K562 (cell line): ENCODE measurements around the gene SKIC2. TPM values are rescaled to one million over a fixed set of nuclear protein-coding genes. Genes with fewer than 3 reads are reported as not detected.

Experiments
- ATAC-seq: fragments of 200-7000 bp; cut with Tn5 transposase; 3 replicates; pipeline ENCODE4 v1.9.1; 2020; ENCODE audit warnings: moderate library complexity
- BruUV-seq: library from RNA; stranded (reverse); fragments of 400-500 nt; replicated peaks from 2 replicates; lab custom pipeline; 2021; lab: Mats Ljungman, UMichigan
- CTCF ChIA-PET: fragments of 300-600 bp; formaldehyde crosslinking; extraction: SDS; loops from one replicate; lab custom pipeline; 2021; ENCODE audit warnings: low intra/inter-chr PET ratio; lab: Yijun Ruan, JAX
- POLR2A ChIA-PET: fragments of 300-600, 350-650 bp; sonication (Branson Sonifier 250); formaldehyde crosslinking; extraction: SDS; loops from one replicate; lab custom pipeline; 2021; ENCODE audit warnings: antibody characterized with exemption, inconsistent platforms; lab: Yijun Ruan, JAX
- DNase-seq, 4 experiments: peaks; one replicate each; pipeline versions ENCODE4 v3.0.0 to v3.0.0-alpha.2; 2011 to 2018; ENCODE audit warnings: low spot score in 3 of 4, mixed read lengths in 3 of 4; ENCODE audit errors: extremely low read depth in 1 of 4
- FAIRE-seq: peaks from 2 replicates; lab custom pipeline; 2011; peaks lifted over from hg19 to GRCh38; lab: Jason Lieb, UNC
- H2AFZ ChIP-seq: 2 replicates; pipeline ENCODE4 v1.6.0; 2011; ENCODE audit warnings: low read depth, low read length, control low read depth, inconsistent platforms
- H3K27ac ChIP-seq: fragments of 200-600 bp; 3 replicates; pipeline ENCODE4 v1.8.0; 2011; ENCODE audit warnings: low read depth, mild to moderate bottlenecking, control low read depth, inconsistent platforms, low read length, moderate library complexity, mixed read lengths; ENCODE audit errors: extremely low read depth
- H3K27me3 ChIP-seq, 2 experiments: fragments of 300-600 bp in 1 of 2; 2 replicates in 1 of 2; 3 replicates in 1 of 2; pipeline versions ENCODE4 v1.6.0 to v1.8.0; 2011; ENCODE audit warnings: inconsistent platforms in 2 of 2, low read length in 2 of 2, mild to moderate bottlenecking in 1 of 2, mixed read lengths in 1 of 2, moderate library complexity in 1 of 2; ENCODE audit not compliant: control insufficient read depth in 2 of 2, insufficient read depth in 2 of 2
- H3K36me3 ChIP-seq: fragments of 300-600 bp; 3 replicates; pipeline ENCODE4 v1.8.0; 2011; ENCODE audit warnings: mild to moderate bottlenecking, low read length, inconsistent platforms; ENCODE audit not compliant: control insufficient read depth, insufficient read depth
- H3K4me1 ChIP-seq, 2 experiments: fragments of 200-600 bp in 1 of 2; replicated peaks in 1 of 2; 2 replicates in 1 of 2; 3 replicates in 1 of 2; pipeline versions ENCODE4 v1.5.1 to v1.8.0; 2011; ENCODE audit warnings: inconsistent platforms in 2 of 2, low read length in 2 of 2, mild to moderate bottlenecking in 1 of 2, mixed read lengths in 1 of 2, moderate library complexity in 1 of 2; ENCODE audit not compliant: control insufficient read depth in 2 of 2, insufficient read depth in 2 of 2
- H3K4me2 ChIP-seq: 2 replicates; pipeline ENCODE4 v1.6.1; 2011; ENCODE audit warnings: low read length, control low read depth, inconsistent platforms, mixed read lengths; ENCODE audit not compliant: insufficient read depth
- H3K4me3 ChIP-seq: fragments of 200-600 bp; sonication (generic), shearing (Covaris generic); 2 replicates; pipeline ENCODE4 v1.5.1; 2016; ENCODE audit warnings: control low read depth, inconsistent platforms
- H3K79me2 ChIP-seq: fragments of 200-600 bp; 3 replicates; pipeline ENCODE4 v1.8.0; 2011; ENCODE audit warnings: low read length, inconsistent platforms; ENCODE audit not compliant: control insufficient read depth, insufficient read depth
- H3K9ac ChIP-seq, 2 experiments: 2 replicates each; pipeline versions ENCODE4 v1.6.0 to v1.6.1; 2011; ENCODE audit warnings: low read depth in 2 of 2, low read length in 2 of 2, control low read depth in 1 of 2, inconsistent platforms in 1 of 2, mild to moderate bottlenecking in 1 of 2, mixed read lengths in 1 of 2; ENCODE audit not compliant: insufficient read depth in 1 of 2
- H3K9me1 ChIP-seq: one replicate; pipeline ENCODE4 v1.6.0; 2011; ENCODE audit warnings: inconsistent platforms, mild to moderate bottlenecking, low read length, moderate library complexity; ENCODE audit not compliant: control insufficient read depth, insufficient read depth
- H3K9me3 ChIP-seq: replicated peaks from 2 replicates; pipeline ENCODE4 v1.5.1; 2011; ENCODE audit warnings: low read depth, low read length, inconsistent platforms; ENCODE audit not compliant: control insufficient read depth, insufficient read depth
- H4K20me1 ChIP-seq: replicated peaks from 2 replicates; pipeline ENCODE4 v1.6.1; 2011; ENCODE audit warnings: low read length, inconsistent platforms, mixed read lengths; ENCODE audit not compliant: control insufficient read depth, insufficient read depth
- NR2C1 ChIP-seq, 2 experiments: fragments of 450-650 bp; IDR thresholded peaks; 2 replicates each; pipeline ENCODE4 v1.6.1; 2017; ENCODE audit warnings: mild to moderate bottlenecking in 2 of 2, antibody characterized with exemption in 1 of 2, inconsistent platforms in 1 of 2, missing compliant biosample characterization in 1 of 2, missing genetic modification characterization in 1 of 2
- ZNF175 ChIP-seq: fragments of 200-800 bp; sonication (Bioruptor generic); IDR thresholded peaks from 2 replicates; pipeline ENCODE4 v1.6.1; 2016; ENCODE audit warnings: low read depth, mild to moderate bottlenecking, missing genetic modification characterization, missing compliant biosample characterization
- ZNF511 ChIP-seq: sonication (generic); formaldehyde crosslinking; IDR thresholded peaks from 2 replicates; pipeline ENCODE4 v1.8.0; 2022; ENCODE audit warnings: mild to moderate bottlenecking, missing genetic modification reagents
- WGBS: fragments of 100-300 bp; shearing (Covaris generic); methylation state at CpG from one replicate; pipeline ENCODE4 v1.1.6; 2016; ENCODE audit warnings: low coverage, mixed read lengths; ENCODE audit not compliant: insufficient coverage; ENCODE audit errors: missing lambda C conversion rate; 5-methylcytosine and 5-hydroxymethylcytosine counted together
- in situ Hi-C: fragments of 300-500 bp; cut with MboI; formaldehyde crosslinking; loops from 4 replicates; pipeline ENCODE4 v1.15.0; 2018; ENCODE audit warnings: inconsistent platforms, mixed read lengths
- intact Hi-C: fragments of 100-400 bp; cut with micrococcal nuclease; formaldehyde crosslinking; loops from 2 replicates; pipeline ENCODE4 v1.14.2; 2022
- polyA plus RNA-seq, 8 experiments: library from polyadenylated mRNA; depleted of rRNA in 4 of 8; stranded (reverse) in 5 of 8; unstranded in 3 of 8; fragments of >200 nt; fragmentation: Nextera tagmentation in 2 of 8; fragmentation: Illumina TruSeq in 1 of 8; extraction: Ambion mirVana in 2 of 8; extraction: Trizol in 1 of 8; gene quantifications; 2 replicates each; pipeline versions ENCODE4 v1.2.1 to v1.2.3, GENCODE V29; 2011 to 2014; ENCODE audit warnings: inconsistent platforms in 1 of 8, missing spikeins in 1 of 8
- total RNA-seq, 7 experiments: library from RNA; depleted of rRNA in 6 of 7; stranded (reverse); fragments of >200 nt in 6 of 7; fragmentation: Illumina TruSeq in 2 of 7; extraction: Trizol in 2 of 7; gene quantifications; 2 replicates each; pipeline versions ENCODE4 v1.2.1 to v1.2.3, GENCODE V29; 2011 to 2021; ENCODE audit warnings: low replicate concordance in 1 of 7

Gene SKIC2
- total and polyA plus RNA-seq, 9 of the 15 experiments (the other 6 are each of a cell fraction or from before 2014, with no cell fraction given) = 3.3 to 94.6 (median 38.8) TPM

DNA sequence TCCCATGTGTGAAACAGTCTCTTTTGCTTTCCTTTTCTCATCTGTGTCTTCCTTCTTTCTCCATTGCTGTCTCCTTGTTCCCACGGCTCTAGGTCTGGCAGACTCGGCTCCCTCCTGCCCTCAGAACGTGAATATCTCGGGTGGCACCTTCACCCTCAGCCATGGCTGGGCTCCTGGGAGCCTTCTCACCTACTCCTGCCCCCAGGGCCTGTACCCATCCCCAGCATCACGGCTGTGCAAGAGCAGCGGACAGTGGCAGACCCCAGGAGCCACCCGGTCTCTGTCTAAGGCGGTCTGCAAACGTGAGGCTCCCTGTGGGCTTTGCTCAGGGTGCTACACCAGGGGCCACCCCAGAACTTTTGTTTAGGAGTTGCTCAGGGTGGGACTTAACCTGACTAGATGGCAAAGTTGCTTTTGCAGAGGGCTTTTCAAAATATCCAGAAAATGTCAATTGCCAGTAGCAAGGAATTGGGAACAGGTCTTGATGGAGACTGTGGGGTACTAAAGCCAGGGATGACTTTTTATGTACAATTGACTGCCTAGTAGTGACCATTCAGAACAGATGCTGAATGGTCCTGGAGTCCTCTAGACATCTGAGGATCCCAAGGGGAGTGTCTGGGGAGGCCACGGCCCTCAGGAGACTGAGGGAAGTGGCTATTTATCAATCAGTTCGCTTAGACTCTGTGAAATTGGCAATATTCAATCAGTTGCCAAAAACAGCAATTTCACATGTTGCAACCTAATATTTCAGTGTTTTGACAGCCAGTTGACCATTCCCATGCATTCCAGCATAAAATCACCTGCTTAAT, 30.9 kb upstream of the SKIC2 start:
- TF ChIP-seq ZNF175 (CRISPR knock-in tag) (0 out of 2 replicates have a peak, but pooled peaks have one; percentile 65), ZNF511 (CRISPR knock-in tag) (no peak), NR2C1 (IDR thresholded peaks at IDR 0.05) (no peak), NR2C1 (tag; IDR thresholded peaks at IDR 0.05) (0 out of 2 replicates have a peak, but pooled peaks have one; percentile 5)
- TF ChIP-seq, all 486 proteins: peak for 2
- H4K20me1 ChIP-seq = no peaks in the 10 kb centered on the region
- H3K9me1 ChIP-seq = no peaks in the 10 kb centered on the region
- H2AFZ ChIP-seq = peak overlapping the region; percentile 88
- in situ Hi-C loops = no loop called here
- DNase-seq = no peak
- no peak for FAIRE-seq
- H3K27ac ChIP-seq = no peak overlapping the region; the same call in 2 of the 3 replicates
- no peaks in the 10 kb centered on the region for H3K79me2 ChIP-seq
- peak overlapping the region; percentile 35; the same call in 1 of the 2 replicates for H3K4me2 ChIP-seq
- H3K9me3 ChIP-seq = peaks cover 7% of the 10 kb centered on the region
- H3K27me3 ChIP-seq = peaks cover 1 to 2% of the 10 kb centered on the region in 2 experiments; a peak in 2 of 5 replicates
- H3K9ac ChIP-seq = peak overlapping the region in 1 of 2 experiments; percentile 72; a peak in 2 of 4 replicates
- no peaks in the 10 kb centered on the region for H3K36me3 ChIP-seq
- ChIA-PET POLR2A (interaction anchor here (0.6 to 0.9 kb wide), 3 partner anchors 23 to 269 kb away, joined by 3 read pairs; no protein-coding TSS in a partner anchor), CTCF (no interaction called here)
- peak; percentile 12 for ATAC-seq
- 51% methylated on average over 11 of the region's 11 CpGs for WGBS
- intact Hi-C loops = no loop called here
- peaks cover 6% of the 10 kb centered on the region in 2 experiments; a peak in 4 of 5 replicates for H3K4me1 ChIP-seq
- no peak overlapping the region for H3K4me3 ChIP-seq
- BruUV-seq = no TSS peak
